Measurements from ENCODE around the gene ADAMTSL3.

DNA sequence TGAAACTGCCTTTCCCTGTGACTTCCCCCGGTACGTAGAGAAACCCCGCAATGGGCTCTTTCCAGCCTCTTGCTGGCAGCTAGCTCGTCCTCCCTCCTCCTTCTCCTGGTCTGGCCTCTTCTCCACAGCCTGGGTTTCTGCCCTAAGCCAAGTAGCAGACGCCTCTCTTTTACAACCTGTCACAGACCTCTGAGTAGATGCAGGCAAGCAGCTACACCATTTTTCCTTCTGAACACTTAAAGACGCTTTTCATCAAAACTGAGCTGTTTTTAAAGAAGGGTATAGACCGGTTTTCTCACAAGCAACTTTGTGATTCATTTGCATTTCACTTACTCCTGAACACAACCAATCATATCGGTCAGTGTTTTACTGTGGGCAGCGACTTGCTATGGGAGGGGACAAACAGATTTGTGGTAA, 32.0 kb downstream of the ADAMTSL3 start:
- TF ChIP-seq POLR2A (IDR thresholded peaks at IDR 0.05; ENCODE audit: low read length), result no peak
- TF ChIP-seq GATA1 (IDR thresholded peaks at IDR 0.05; ENCODE audit: low read depth, low read length), result no peak

Data from erythroblast (primary cell).